22Rv1 (cell line): ENCODE measurements around the gene ZCCHC9.

Source experiments
- CTCF ChIP-seq: fragments of 450-650 bp; IDR thresholded peaks from 2 replicates; pipeline ENCODE4 v1.5.1; 2017; ENCODE audit warnings: mild to moderate bottlenecking
- ZFX ChIP-seq: fragments of 450-650 bp; IDR thresholded peaks from 2 replicates; pipeline ENCODE4 v1.6.1; 2017; ENCODE audit warnings: antibody characterized with exemption, borderline replicate concordance

GRCh38 chr5:81314581-81314980, 13.2 kb downstream of the ZCCHC9 start:
- TF ChIP-seq CTCF (no peak), ZFX (no peak)
